Inflammatory macrophage (primary cell): ENCODE data around the gene SOAT1.
A peak's percentile ranks its signal among the peaks of the same experiment; 100 is the strongest.

Experiments used
- DNase-seq, 2 donors: peaks; one replicate each; pipeline ENCODE4 v3.0.0-alpha.2; 2020 to 2022

Gene SOAT1

DNA sequence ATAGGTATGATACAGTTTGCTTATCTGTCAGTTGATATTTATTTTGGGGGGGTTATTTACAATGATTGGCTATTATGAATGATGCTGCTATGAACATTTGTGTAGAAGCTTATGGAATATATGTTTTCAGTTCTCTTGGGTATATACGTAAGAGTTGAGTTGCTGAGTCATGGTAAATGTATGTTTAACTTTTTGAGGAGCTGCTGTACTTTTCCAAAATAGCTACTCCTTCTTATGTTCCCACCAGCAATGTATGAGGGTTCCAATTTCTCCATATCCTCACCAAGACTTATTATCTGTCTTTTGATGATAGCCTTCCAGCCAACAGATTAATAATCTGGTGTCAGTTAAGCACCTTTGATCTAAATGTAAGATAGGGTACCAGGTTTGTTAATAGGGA is 11.9 kb downstream of the SOAT1 start:
- DNase-seq: no peak

DNA sequence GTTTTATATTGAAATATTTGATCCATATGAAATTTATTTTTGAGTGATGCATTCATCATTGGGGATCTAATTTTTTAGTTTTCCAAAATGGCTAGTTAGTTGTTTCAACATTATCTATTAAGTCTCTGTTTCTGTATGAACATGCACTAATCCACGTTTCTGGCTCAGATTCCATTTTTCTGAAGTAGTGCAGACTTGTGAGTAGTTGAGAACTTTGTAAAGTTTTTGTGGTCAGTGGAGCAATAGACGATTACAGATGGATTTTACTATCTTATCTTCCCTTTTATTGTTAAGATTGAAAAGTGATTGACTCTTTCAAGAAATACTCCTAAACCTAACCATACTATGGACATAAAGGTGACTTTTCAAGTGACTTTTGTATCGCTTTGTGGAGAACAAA is 16.7 kb downstream of the SOAT1 start:
- peak; percentile 67 for DNase-seq

DNA sequence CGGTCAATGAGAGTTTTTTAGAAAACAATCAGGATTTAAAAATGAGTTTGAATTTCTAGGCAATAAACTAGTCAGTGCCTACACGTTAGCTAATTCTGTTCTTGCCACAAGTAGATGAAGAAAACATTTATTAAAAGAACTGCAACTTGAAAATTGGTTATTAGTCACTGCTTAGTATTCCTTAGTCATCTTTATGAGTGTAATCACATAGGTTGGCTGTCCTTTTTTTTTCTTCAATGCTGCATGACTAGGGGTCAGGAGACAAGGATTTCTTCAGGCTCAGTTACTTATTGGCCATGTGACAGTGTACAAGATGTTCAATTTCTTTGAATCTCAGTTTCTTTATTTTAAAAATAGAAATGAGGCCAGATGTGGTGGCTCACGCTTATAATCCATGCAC is 17.1 kb downstream of the SOAT1 start:
- DNase-seq: peak; percentile 89 to 91

DNA sequence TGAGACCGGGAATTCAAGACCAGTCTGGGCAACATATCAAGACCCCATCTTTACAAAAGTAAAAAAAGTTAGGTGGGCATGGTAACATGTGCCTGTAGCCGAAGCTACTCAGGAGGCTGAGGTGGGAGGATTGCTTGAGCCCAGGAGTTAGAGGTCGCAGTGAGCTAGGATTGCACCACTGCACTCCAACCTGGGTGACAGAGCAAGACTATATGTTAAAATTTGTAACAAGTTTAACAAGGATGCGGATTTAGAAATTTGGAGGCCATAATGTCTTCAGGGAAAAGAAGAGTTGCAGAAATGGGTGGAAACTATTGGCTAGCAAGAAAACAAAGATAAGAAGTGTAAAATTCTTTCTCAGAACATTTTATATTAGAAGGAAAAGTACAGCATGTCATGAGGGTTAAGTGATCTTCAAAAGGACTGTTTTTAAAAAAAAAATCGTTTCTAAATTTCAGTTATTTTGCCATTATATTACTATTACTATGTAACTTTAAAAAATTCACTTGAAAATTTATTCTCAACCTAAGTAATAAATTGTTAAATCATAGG is 17.6 kb downstream of the SOAT1 start:
- no peak for DNase-seq

DNA sequence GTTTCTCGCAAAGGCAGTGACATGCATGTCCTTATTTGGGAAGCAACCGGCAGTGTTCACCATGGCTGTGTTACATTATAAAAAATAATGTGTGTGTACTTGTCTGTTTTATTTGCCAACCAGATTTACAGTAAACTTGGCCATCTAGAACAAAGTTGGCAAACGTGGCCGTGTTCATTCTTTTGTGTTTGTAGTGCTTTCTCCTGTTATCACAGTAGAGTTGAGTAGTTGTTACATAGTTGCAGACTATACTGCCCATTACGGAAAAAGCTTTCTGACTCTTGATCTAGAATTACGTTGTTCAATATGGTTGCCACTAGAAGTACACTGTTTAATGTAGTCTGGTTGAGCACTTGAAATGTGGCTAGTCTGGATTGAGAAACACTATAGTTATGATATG is 19.4 kb downstream of the SOAT1 start:
- DNase-seq: no peak

DNA sequence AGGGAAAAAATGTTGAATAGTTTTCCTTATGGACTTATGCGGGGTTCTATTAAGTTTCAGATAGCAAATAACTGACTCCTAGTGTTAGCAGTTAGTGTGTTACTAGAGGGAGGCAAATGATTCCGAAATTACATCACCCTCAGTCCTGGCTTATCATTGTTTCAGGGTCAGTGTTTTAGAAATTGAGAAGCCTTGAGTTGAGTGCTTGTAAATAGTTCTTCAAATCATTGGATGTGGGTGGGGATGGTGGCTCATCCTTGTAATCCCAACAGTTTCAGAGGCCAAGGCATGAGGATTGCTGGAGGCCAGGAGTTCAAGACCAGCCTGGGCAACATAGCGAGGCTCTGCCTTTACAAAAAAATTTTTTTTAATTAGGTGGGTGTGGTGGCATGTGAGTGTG is 21.3 kb downstream of the SOAT1 start:
- peak in 1 of 2 donors; percentile 16 for DNase-seq

DNA sequence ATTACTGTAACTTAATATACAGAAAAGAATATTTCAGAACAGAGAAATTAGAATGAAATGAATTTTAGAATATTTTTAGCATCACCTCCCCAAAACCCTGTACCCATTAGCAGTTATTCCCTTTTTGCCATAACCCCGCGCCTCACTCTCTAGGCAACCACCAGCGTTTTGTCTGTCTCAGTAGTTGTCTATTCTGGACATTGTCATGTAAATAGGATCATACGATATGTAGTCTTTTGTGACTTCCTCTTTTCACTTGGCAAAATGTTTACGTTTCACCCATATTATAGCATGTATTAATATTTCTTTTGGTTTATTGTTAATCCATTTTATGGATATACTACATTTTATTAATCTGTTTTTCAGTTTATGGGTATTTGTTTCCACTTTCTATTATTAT is 24.9 kb downstream of the SOAT1 start:
- DNase-seq: peak; percentile 54 to 64

DNA sequence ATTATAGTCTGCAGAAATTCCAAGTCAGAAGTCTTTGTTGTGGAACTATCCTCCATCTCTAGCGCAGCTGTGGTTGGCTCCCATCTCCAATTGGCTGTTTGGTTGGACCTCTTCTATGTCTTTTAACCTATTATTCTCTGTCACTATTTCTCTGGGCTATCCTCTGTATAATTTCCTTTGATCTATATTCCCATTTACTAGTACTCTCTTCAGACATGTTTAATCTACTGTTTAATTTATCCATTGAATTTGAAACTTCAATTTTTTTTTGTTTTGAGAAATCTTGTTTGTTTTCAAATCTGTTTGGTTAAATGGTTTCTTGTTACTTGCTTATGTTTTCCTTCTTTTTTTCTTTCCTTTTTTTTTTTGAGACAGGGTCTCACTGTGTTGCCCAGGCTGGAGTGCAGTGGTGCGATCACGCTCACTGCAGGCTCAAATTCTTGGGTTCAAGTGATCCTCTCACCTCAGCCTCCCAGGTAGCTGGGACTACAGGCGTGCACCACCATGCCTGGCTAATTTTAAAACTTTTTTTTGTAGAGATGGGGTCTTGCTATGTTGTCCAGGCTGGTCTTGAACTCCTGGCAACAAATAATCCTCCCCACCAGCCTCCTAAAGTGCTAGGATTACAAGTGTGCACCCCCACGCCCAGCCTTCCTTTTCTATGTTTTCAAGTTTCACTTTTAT is 28.1 kb downstream of the SOAT1 start:
- DNase-seq: no peak

DNA sequence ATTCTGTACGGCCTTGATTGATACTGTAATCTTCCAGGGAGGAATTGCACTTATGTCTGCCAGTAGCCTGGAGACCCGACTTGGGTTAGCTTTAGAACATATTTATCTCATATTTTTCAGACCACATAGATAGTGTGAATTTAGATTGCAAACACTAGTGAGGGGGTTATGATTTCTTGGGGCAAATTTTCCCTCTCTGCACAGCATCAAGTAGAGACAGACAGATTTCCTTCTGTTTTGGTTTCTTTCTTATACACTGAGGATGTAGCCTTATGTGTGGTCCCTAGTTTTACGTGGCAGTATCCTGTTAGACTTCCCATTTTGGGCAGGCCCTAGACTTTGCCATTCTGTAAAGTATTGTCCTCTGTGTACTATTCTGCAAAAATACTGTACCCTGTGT is 29.0 kb downstream of the SOAT1 start:
- DNase-seq: peak in 1 of 2 donors; percentile 9

DNA sequence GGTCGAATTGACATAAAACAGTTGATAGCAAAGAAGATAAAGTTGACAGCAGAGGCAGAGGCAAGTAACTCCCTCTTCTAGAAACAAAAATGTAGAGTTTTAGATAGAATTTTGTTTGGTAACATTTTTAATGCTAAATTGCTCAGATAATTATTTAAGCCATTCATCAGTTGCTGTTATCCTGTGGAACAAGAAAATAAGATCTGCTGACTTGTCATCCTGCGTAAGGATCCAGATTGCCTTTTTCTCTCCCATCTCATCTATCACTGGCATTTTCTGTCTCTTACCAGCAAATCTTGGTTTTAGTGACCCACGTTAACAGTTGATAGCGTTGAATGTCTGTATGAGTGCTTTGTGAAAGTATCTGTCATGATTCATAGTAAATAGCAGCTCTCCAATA is 29.8 kb downstream of the SOAT1 start:
- DNase-seq: no peak

DNA sequence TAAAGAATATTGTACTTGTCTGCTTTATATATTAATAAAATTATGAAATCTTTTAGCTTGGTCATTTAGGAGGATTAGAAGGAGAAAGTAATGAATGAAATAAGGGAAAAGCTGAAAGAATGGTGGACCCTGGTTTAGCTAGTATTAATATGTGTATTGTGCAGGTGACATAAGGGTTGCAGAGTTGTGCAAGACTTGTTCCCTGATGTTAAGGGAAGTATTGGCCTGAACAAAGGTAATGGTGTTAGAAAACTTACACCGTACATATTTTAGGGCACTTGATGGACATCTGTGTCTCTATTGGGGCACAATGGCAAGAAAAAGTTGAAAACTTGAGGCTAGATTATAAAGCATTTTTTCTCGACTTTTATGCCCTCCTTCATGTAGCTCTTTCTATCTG is 32.2 kb downstream of the SOAT1 start:
- peak in 1 of 2 donors; percentile 7 for DNase-seq

DNA sequence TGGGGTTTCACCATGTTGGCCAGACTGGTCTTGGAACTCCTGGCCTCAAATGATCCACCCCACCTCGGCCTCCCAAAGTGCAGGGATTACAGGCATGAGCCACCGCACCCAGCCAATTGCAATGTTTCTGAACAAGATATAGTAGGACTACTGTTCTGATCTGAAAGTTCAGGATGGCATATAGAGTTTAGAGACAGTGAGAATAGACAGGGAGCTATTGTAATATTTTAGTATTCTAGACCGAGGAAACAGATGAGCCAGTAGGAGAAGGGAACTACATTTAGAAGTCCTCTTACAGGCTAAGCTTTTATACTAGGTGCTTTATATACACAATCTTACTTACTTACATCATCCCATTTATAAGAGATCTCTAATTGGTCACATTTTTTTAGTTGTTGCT is 33.1 kb downstream of the SOAT1 start:
- DNase-seq: no peak

DNA sequence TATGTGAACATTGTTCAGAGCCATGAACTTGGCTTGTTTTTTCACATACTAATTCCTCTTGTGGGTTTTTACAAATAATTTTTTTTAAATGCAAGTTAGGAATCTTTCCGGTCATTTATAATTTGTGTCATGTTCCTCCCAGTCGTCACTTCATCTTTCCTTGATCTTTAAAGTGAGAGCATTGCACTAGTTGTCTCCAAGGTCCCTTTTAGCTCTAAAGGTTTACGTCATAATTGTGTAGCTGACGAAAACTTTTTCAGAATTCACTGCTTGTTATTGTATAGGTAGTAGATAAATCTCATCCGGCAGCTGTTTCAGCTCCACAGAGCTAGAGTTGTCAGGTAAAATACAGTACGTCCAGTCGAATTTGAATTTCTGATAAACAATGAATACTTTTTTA is 33.6 kb downstream of the SOAT1 start:
- peak; percentile 29 to 44 for DNase-seq

DNA sequence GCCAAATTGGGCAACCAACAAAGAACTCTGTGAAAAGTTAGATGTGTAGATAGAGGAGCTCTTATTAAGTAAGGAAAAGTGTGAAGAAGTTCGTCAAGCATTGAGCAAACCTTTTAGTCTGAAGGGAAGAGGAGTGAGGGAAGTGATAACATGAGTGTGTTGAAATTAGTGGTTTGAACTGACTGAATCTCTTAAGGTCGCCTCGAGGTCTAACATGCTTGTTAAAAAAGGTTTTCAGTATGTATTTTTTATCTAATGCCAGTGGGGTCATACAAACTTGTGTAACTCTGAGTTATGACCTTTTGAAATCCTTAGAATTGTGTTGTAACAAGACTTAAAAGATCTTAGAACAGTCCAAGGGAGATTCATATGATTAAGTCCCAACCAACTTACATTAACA is 34.1 kb downstream of the SOAT1 start:
- DNase-seq: peak; percentile 90 to 98

DNA sequence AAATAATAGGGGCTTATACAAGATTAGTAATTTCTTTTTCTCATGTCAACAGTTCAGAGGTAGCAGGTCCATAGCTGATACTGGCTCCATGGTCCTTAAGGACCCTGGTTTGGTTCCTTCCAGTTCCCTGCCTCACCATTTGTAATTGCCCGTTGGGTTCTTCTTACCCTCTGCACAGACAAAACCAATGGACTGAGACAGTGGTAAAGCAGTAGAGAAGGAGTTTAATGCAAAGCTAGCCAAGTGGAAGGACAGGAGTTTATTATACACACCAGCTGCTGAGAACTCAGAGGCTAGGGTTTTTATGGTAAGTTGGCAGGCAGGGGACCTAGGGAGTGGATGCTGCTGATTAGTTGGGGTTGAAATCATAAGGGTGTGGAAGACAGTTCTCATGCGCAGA is 36.3 kb downstream of the SOAT1 start:
- no peak for DNase-seq

DNA sequence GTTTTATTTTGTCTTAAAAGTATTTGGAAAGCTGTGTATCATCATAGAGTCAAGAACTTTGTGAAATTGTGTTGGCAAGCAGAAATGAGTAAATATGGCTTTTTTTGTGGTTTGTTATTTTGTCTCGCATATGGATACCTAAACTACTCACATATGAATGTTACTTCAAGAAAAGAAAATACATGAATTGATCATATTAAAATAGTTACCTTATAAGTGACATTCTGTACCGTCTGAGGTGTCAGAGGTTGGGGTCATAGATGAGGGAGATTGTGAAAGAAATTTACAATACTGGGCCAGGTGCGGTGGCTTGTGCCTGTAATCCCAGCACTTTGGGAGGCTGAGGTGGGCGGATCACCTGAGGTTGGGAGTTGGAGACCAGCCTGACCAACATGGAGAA is 40.8 kb downstream of the SOAT1 start:
- DNase-seq: no peak

DNA sequence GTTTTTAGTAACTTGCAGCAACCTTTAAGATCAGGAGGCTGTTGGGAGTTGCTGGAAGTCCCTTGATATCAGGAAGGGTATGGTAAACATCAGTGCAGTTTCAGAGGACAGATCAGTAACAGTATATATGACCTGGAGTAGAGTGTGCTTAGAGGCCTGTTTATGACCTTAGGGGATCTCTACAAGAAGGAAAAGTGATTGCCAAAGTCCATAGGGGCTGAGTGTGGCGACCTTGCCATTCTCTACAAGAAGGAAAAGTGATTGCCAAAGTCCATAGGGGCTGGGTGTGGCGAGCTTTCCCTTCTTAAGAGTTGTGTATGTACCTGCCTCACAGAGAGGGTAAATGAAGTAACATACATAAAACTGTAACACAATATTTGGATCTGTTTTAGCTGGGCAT is 43.7 kb downstream of the SOAT1 start:
- DNase-seq: no peak

DNA sequence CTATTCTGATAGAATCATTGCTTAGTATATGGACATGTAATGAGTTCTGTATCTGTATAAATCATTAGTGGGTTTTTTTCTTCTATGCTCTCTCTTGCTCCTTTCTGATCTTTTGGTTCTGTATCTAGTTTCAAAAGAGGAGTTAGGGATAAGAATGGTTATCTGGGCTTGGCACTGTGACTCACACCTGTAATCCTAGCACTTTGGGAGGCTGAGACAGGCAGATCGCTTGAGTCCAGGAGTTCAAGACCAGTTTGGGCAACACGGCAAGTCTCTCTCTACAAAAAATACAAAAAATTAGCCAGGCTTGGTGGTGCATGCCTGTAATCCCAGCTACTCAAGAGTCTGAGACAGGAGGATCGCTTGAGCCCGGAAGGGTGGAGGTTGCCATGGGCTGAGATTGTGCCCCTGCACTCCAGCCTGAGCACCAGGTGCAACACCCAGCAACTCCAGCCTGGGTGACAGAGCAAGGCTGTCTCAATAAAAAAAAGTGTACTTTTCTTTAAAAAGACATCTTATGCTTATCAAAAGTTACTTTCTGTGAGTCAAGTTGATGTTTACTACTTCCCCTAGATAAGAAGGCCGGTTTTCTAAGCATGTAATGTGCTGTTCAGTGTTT is 44.5 kb downstream of the SOAT1 start:
- no peak for DNase-seq

DNA sequence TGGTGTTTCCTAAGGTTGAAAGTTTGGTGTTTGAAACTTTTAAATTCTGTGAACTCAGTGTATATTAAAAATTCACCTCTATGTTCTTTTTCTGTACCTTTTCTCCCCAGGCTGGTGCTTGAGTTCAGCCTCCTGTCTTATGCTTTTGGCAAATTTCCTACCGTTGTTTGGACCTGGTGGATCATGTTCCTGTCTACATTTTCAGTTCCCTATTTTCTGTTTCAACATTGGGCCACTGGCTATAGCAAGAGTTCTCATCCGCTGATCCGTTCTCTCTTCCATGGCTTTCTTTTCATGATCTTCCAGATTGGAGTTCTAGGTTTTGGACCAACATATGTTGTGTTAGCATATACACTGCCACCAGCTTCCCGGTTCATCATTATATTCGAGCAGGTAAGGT is 47.3 kb downstream of the SOAT1 start:
- DNase-seq: peak; percentile 59 to 72

DNA sequence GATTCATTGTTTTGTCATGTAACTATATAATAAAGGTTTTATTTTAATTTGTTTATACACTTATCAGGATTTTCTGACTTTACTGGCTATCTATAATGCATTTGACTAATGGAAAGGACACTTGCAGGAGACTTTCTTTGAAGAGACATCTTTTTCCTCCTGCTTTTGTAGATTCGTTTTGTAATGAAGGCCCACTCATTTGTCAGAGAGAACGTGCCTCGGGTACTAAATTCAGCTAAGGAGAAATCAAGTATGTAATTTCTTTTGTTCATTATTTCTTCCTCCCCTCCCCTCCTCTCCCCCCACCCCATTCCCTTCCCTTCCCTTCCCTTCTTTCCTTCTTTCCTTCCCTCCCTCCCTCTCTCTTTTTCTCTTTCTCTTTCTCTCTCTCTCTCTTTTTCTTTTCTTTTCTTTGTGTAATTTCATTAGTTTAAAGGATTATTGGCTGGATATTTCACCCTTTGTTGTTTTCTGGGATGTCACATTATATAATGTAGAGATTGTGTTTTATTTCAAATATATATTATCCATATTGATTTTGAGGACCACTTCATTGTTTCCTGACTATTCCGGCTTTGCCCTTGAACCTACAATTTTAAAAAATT is 48.4 kb downstream of the SOAT1 start:
- DNase-seq: no peak

DNA sequence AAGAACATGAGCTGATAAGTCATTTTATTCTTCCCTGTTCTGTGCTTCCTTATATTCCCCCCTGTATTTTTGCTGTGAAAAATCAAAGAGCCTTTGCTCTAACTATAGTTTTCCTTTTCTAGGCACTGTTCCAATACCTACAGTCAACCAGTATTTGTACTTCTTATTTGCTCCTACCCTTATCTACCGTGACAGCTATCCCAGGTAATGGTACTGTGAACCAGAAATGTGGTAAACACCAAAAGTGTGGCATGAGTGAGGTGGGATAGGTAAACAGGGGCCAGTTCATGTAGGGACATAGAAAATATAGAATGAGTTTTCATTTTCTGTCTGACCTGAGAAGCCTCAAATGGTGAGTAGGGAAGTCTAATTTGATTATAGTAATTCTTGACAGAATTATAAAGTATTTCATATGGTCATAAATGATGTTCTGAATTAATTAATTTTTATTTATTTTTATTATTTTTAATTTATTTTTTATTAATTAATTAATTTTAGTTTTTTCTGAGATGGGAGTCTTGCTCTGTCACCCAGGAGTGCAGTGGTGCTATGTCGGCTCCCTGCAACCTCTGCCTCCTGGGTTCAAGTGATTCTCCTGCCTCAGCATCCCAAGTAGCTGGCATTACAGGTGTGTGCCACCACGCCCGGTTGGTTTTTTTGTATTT is 49.3 kb downstream of the SOAT1 start:
- DNase-seq: no peak

DNA sequence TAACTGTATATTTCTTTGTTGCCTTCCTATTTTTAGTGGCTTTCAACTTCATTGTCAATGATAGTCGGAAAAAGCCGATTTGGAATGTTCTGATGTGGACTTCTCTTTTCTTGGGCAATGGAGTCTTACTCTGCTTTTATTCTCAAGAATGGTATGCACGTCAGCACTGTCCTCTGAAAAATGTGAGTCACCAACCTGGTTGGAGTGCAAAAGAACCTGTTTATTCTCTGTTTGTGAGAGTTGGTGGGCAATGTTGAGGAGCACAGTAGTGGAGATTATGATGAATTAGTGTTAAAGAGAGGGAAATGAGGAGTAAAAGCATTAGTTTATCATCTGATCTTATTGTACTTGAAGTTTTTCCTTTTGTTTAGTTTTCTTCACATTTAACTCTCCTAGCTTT is 57.7 kb downstream of the SOAT1 start:
- DNase-seq: no peak

DNA sequence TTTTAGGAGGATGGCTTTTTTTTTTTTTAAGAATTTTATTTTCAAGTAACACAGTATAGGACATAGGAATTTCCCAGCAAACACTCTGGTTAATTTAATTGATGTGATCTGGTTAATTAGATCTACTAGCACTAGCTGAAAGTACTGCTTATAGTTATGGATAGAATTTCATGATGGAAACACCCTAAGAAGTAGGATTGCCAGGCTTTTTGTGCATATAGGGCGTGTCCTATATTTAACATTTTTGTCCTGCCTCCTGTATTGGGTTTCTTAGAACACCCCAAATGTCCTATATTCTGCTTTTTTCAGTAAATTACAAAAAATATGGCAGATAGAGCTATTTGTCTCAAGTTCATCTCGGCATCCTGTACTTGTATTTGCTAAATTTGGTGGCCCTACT is 58.6 kb downstream of the SOAT1 start:
- DNase-seq: no peak

DNA sequence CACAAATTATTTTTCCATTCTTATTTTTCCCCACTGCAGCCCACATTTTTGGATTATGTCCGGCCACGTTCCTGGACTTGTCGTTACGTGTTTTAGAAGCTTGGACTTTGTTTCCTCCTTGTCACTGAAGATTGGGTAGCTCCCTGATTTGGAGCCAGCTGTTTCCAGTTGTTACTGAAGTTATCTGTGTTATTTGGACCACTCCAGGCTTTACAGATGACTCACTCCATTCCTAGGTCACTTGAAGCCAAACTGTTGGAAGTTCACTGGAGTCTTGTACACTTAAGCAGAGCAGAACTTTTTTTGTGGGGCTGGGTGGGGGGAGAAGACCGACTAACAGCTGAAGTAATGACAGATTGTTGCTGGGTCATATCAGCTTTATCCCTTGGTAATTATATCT is 59.9 kb downstream of the SOAT1 start:
- DNase-seq: no peak
